Colonic mucosa (tissue), 4 donors: ENCODE results near the gene SKOR1. TPM values are rescaled to one million over a fixed set of nuclear protein-coding genes. Genes with fewer than 3 reads are reported as not detected.

Experiments used
- DNase-seq: peaks from one replicate; pipeline ENCODE4 v3.0.0-alpha.2; 2020
- H3K27ac ChIP-seq: fragments of 200-600 bp; one replicate; pipeline ENCODE4 v1.8.0; 2021
- H3K27me3 ChIP-seq: fragments of 200-600 bp; one replicate; pipeline ENCODE4 v1.8.0; 2021
- H3K36me3 ChIP-seq: fragments of 200-600 bp; one replicate; pipeline ENCODE4 v1.8.0; 2021
- H3K4me1 ChIP-seq: fragments of 200-600 bp; one replicate; pipeline ENCODE4 v1.8.0; 2021; ENCODE audit warnings: mild to moderate bottlenecking
- H3K4me3 ChIP-seq: fragments of 200-600 bp; one replicate; pipeline ENCODE4 v1.8.0; 2021
- H3K9ac ChIP-seq, 2 donors: one replicate each; pipeline ENCODE4 v1.7.0; 2013; ENCODE audit warnings: control low read depth in 2 of 2, low read depth in 2 of 2, low read length in 2 of 2
- H3K9me3 ChIP-seq: fragments of 200-600 bp; one replicate; pipeline ENCODE4 v1.8.0; 2021
- CTCF ChIP-seq: fragments of 200-600 bp; IDR thresholded peaks from one replicate; pipeline ENCODE4 v1.8.0; 2022; ENCODE audit warnings: antibody characterized with exemption, mild to moderate bottlenecking
- intact Hi-C: fragments of 100-400 bp; cut with DNase I; formaldehyde crosslinking; loops from one replicate; pipeline ENCODE4 v1.14.1; 2022
- total RNA-seq, 2 donors: library from RNA; stranded (reverse); fragmentation: NEBNext Ultra II Directional in 1 of 2; extraction: Animal tissue kit (Norgen Biotek cat#: 25700) in 1 of 2; gene quantifications; one replicate each; pipeline ENCODE4 v1.2.1, GENCODE V29; 2021
- donor health status: healthy.
- donor health status: DM: no; HTN: no; CAD: no.
- donor health status: DM: no; HTN: no; CAD: no.

SKOR1 gene
- total RNA-seq, 2 donors from 2014 or later, result 0.10 to 0.19 TPM

- TF ChIP-seq CTCF, result no peak
- Histone ChIP-seq H3K9ac (no peak overlapping the region), H3K4me3 (no peak overlapping the region), H3K9me3 (no peaks in the 10 kb centered on the region), H3K27me3 (no peaks in the 10 kb centered on the region), H3K27ac (no peak overlapping the region), H3K4me1 (no peaks in the 10 kb centered on the region), H3K36me3 (no peaks in the 10 kb centered on the region)
- no peak for DNase-seq
- intact Hi-C loops, result no loop called here
These were observed 20.2 kb upstream of the SKOR1 start for GRCh38 chr15:67805008-67805665.

GRCh38 chr15:67805666-67806516 lies 19.4 kb upstream of the SKOR1 start:
- Histone ChIP-seq H3K36me3 (no peaks in the 10 kb centered on the region), H3K27ac (no peak overlapping the region), H3K4me1 (no peaks in the 10 kb centered on the region), H3K9ac (no peak overlapping the region), H3K4me3 (no peak overlapping the region), H3K27me3 (no peaks in the 10 kb centered on the region), H3K9me3 (no peaks in the 10 kb centered on the region)
- intact Hi-C loops, result no loop called here
- DNase-seq, result no peak
- TF ChIP-seq CTCF, result no peak

GRCh38 chr15:67806536-67806935 lies 18.8 kb upstream of the SKOR1 start:
- intact Hi-C loops, result no loop called here
- H3K9me3 ChIP-seq, result no peaks in the 10 kb centered on the region

GRCh38 chr15:67807141-67807540 lies 18.2 kb upstream of the SKOR1 start:
- Histone ChIP-seq H3K36me3 (no peaks in the 10 kb centered on the region), H3K9ac (no peak overlapping the region), H3K27ac (no peak overlapping the region), H3K27me3 (no peaks in the 10 kb centered on the region), H3K4me1 (no peaks in the 10 kb centered on the region), H3K9me3 (no peaks in the 10 kb centered on the region), H3K4me3 (no peak overlapping the region)
- no peak for DNase-seq
- no peak for TF ChIP-seq CTCF
- intact Hi-C loops, result no loop called here

More at GRCh38 chr15:67806536-67806935, 18.8 kb upstream of the SKOR1 start:
- no peak for DNase-seq
- Histone ChIP-seq H3K4me1 (no peaks in the 10 kb centered on the region), H3K27me3 (no peaks in the 10 kb centered on the region), H3K4me3 (no peak overlapping the region), H3K27ac (no peak overlapping the region), H3K9ac (no peak overlapping the region), H3K36me3 (no peaks in the 10 kb centered on the region)
- no peak for TF ChIP-seq CTCF

- Histone ChIP-seq H3K9me3 (no peaks in the 10 kb centered on the region), H3K27me3 (no peaks in the 10 kb centered on the region), H3K4me3 (no peak overlapping the region), H3K27ac (no peak overlapping the region), H3K9ac (no peak overlapping the region), H3K4me1 (no peaks in the 10 kb centered on the region), H3K36me3 (no peaks in the 10 kb centered on the region)
- DNase-seq, result no peak
- intact Hi-C loops, result no loop called here
- no peak for TF ChIP-seq CTCF
These were observed 17.5 kb upstream of the SKOR1 start for GRCh38 chr15:67807836-67808235.
